Brain microvascular endothelial cell (primary cell): Measurements from ENCODE around the gene REEP1.

Experiments
- DNase-seq: peaks from one replicate; pipeline ENCODE4 v3.0.0-alpha.2; 2020
- H3K27ac ChIP-seq: fragments of 250-450 bp; sonication (Bioruptor Pico); 2 replicates; pipeline ENCODE4 v1.5.1; 2020; ENCODE audit warnings: mild to moderate bottlenecking, moderate library complexity
- H3K27me3 ChIP-seq: fragments of 250-450 bp; sonication (Bioruptor Pico); replicated peaks from 2 replicates; pipeline ENCODE4 v1.5.1; 2020; ENCODE audit warnings: mild to moderate bottlenecking
- H3K36me3 ChIP-seq: fragments of 250-450 bp; sonication (Bioruptor Pico); replicated peaks from 2 replicates; pipeline ENCODE4 v1.5.1; 2020; ENCODE audit warnings: mild to moderate bottlenecking
- H3K4me3 ChIP-seq: 2 replicates; pipeline ENCODE4 v1.5.1; 2011; ENCODE audit warnings: low read depth, mild to moderate bottlenecking, control low read depth, low read length, moderate library complexity
- in situ Hi-C: cut with HindIII; loops from 2 replicates; pipeline ENCODE4 v1.10.0; 2017; ENCODE audit warnings: low sequenced_read_pairs, low pct_ligation_motif_present
- TF ChIP-seq, protein P1 (sequence below): IDR thresholded peaks from 2 replicates; pipeline ENCODE4 v1.5.1; 2011; ENCODE audit warnings: low read depth, mild to moderate bottlenecking, moderate library complexity, low read length, control low read depth, inconsistent platforms; ENCODE audit errors: missing control alignments

REEP1 gene

GRCh38 chr2:86238354-86238753 lies 99.1 kb downstream of the REEP1 start:
- in situ Hi-C loops: no loop called here
- no peaks in the 10 kb centered on the region for H3K36me3 ChIP-seq
- TF ChIP-seq, protein P1, sequence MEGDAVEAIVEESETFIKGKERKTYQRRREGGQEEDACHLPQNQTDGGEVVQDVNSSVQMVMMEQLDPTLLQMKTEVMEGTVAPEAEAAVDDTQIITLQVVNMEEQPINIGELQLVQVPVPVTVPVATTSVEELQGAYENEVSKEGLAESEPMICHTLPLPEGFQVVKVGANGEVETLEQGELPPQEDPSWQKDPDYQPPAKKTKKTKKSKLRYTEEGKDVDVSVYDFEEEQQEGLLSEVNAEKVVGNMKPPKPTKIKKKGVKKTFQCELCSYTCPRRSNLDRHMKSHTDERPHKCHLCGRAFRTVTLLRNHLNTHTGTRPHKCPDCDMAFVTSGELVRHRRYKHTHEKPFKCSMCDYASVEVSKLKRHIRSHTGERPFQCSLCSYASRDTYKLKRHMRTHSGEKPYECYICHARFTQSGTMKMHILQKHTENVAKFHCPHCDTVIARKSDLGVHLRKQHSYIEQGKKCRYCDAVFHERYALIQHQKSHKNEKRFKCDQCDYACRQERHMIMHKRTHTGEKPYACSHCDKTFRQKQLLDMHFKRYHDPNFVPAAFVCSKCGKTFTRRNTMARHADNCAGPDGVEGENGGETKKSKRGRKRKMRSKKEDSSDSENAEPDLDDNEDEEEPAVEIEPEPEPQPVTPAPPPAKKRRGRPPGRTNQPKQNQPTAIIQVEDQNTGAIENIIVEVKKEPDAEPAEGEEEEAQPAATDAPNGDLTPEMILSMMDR: no peak
- no peak overlapping the region for H3K4me3 ChIP-seq
- no peaks in the 10 kb centered on the region for H3K27me3 ChIP-seq
- no peak overlapping the region for H3K27ac ChIP-seq
- DNase-seq: no peak

GRCh38 chr2:86237172-86237571 lies 100.3 kb downstream of the REEP1 start:
- in situ Hi-C loops: no loop called here
- no peak overlapping the region for H3K4me3 ChIP-seq
- TF ChIP-seq, protein P1: no peak
- no peaks in the 10 kb centered on the region for H3K27me3 ChIP-seq
- no peaks in the 10 kb centered on the region for H3K36me3 ChIP-seq
- DNase-seq: no peak
- H3K27ac ChIP-seq: no peak overlapping the region

DNA sequence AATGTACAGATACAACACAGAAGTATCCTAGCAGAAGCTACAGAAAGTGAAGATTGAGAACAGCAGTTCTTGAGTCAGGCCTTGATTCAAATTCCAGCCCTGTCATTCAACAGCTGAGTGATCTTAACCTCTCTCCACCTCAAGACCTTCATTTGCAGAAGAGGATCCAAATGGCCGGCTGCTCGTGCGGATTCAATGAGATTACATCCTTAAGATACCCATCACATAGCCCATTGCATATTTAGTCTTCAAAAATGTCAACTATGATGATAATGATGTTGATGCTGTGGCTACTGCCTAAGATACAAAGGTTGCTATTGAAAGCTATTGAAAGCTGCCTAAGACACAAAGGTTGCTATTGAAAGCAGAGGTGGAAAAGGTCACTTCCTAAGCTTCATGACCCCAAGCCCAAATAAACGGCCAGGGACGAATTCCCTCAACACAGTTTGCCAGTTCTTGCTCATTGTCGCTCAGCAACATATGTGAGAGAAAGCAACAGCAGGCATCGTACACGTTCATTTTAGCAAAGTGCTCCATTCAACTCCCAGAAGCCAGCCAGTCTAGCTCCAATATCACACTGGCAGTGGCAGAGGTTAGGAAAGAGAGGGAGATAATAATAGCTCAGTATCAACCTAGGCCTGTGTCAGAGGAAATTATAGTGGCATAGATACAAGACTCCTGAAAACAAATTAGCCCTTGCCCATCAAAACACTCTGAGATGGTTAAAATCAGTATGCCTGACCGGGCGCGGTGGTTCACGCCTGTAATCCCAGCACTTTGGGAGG lies 102.0 kb downstream of the REEP1 start:
- TF ChIP-seq, protein P1: no peak
- H3K36me3 ChIP-seq: no peaks in the 10 kb centered on the region
- H3K4me3 ChIP-seq: no peak overlapping the region
- no peak for DNase-seq
- no peak overlapping the region for H3K27ac ChIP-seq
- in situ Hi-C loops: no loop called here
- no peaks in the 10 kb centered on the region for H3K27me3 ChIP-seq

DNA sequence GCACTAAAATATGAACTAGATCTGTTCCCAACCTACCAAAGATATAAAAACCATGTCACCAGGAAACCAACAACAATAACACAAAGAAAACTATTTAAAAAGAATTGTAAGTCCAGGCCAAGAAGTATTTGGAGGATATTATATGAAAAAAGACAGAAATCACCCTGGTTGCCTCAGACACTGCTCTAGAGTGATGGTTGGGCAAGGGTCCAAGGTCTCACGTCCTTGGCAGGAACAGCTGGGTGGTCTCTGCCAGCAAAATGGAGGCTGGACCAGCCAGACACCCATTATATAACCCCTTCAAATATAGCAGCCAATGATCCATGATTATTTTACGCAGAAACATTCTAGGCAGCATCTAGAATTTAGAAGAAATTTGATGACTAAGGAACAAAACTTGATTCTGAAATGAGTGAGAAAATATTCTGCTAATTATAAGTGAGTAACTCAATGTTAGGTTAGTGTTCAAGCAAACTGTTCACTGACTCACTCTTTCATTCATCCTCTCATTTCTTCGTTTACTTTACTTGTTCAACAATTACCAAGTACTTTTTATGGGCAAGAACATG lies 102.8 kb downstream of the REEP1 start:
- no peak for DNase-seq
- H3K36me3 ChIP-seq: no peaks in the 10 kb centered on the region
- no peaks in the 10 kb centered on the region for H3K27me3 ChIP-seq
- no peak overlapping the region for H3K4me3 ChIP-seq
- H3K27ac ChIP-seq: no peak overlapping the region
- in situ Hi-C loops: no loop called here
- TF ChIP-seq, protein P1: no peak

GRCh38 chr2:86233436-86233835 lies 104.0 kb downstream of the REEP1 start:
- no peaks in the 10 kb centered on the region for H3K27me3 ChIP-seq
- TF ChIP-seq, protein P1: no peak
- no peak for DNase-seq
- in situ Hi-C loops: no loop called here
- H3K27ac ChIP-seq: no peak overlapping the region
- H3K4me3 ChIP-seq: no peak overlapping the region
- no peaks in the 10 kb centered on the region for H3K36me3 ChIP-seq
